ENCODE measurements around the gene TRIM37.

The TRIM37 gene

GRCh38 chr17:59028328-59028727, 78.4 kb downstream of the TRIM37 start:
- no peak overlapping the region for H3K27ac ChIP-seq (ENCODE audit: low read length)
- peaks cover 8 to 18% of the 10 kb centered on the region in 2 donors for H3K36me3 ChIP-seq (ENCODE audit: control insufficient read depth in 1 of 2, insufficient read depth in 2 of 2, low read length in 2 of 2)
- no peak overlapping the region for H3K4me3 ChIP-seq (ENCODE audit: low read depth in 1 of 2, low read length in 2 of 2)
- no peaks in the 10 kb centered on the region for H3K9me3 ChIP-seq (ENCODE audit: control insufficient read depth in 1 of 2, low read length in 2 of 2)
- peaks cover 0 to 6% of the 10 kb centered on the region in 2 donors for H3K4me1 ChIP-seq (ENCODE audit: control insufficient read depth in 1 of 2, insufficient read depth in 2 of 2, low read length in 2 of 2)
- H3K27me3 ChIP-seq (ENCODE audit: low read depth, low read length): no peaks in the 10 kb centered on the region

- peaks cover 8 to 17% of the 10 kb centered on the region in 2 donors for H3K36me3 ChIP-seq (ENCODE audit: control insufficient read depth in 1 of 2, insufficient read depth in 2 of 2, low read length in 2 of 2)
- no peak overlapping the region for H3K4me3 ChIP-seq (ENCODE audit: low read depth in 1 of 2, low read length in 2 of 2)
- H3K4me1 ChIP-seq (ENCODE audit: control insufficient read depth in 1 of 2, insufficient read depth in 2 of 2, low read length in 2 of 2): peaks cover 0 to 6% of the 10 kb centered on the region in 2 donors
- no peaks in the 10 kb centered on the region for H3K9me3 ChIP-seq (ENCODE audit: control insufficient read depth in 1 of 2, low read length in 2 of 2)
- H3K27ac ChIP-seq (ENCODE audit: low read length): no peak overlapping the region
- H3K27me3 ChIP-seq (ENCODE audit: low read depth, low read length): no peaks in the 10 kb centered on the region
Observed at GRCh38 chr17:59027750-59028149, 78.9 kb downstream of the TRIM37 start.

GRCh38 chr17:59026176-59026939, 80.3 kb downstream of the TRIM37 start:
- Histone ChIP-seq H3K27ac (ENCODE audit: low read length) (no peak overlapping the region), H3K4me3 (ENCODE audit: low read depth in 1 of 2, low read length in 2 of 2) (no peak overlapping the region), H3K27me3 (ENCODE audit: low read depth, low read length) (no peaks in the 10 kb centered on the region), H3K4me1 (ENCODE audit: control insufficient read depth in 1 of 2, insufficient read depth in 2 of 2, low read length in 2 of 2) (peaks cover 0 to 6% of the 10 kb centered on the region in 2 donors), H3K9me3 (ENCODE audit: control insufficient read depth in 1 of 2, low read length in 2 of 2) (no peaks in the 10 kb centered on the region), H3K36me3 (ENCODE audit: control insufficient read depth in 1 of 2, insufficient read depth in 2 of 2, low read length in 2 of 2) (peaks cover 2 to 13% of the 10 kb centered on the region in 2 donors)

GRCh38 chr17:59024916-59025315, 81.8 kb downstream of the TRIM37 start:
- Histone ChIP-seq H3K9me3 (ENCODE audit: control insufficient read depth in 1 of 2, low read length in 2 of 2) (no peaks in the 10 kb centered on the region), H3K27me3 (ENCODE audit: low read depth, low read length) (no peaks in the 10 kb centered on the region), H3K27ac (ENCODE audit: low read length) (no peak overlapping the region), H3K36me3 (ENCODE audit: control insufficient read depth in 1 of 2, insufficient read depth in 2 of 2, low read length in 2 of 2) (peaks cover 0 to 13% of the 10 kb centered on the region in 2 donors), H3K4me1 (ENCODE audit: control insufficient read depth in 1 of 2, insufficient read depth in 2 of 2, low read length in 2 of 2) (peaks cover 0 to 6% of the 10 kb centered on the region in 2 donors), H3K4me3 (ENCODE audit: low read depth in 1 of 2, low read length in 2 of 2) (no peak overlapping the region)

GRCh38 chr17:59018019-59018418, 88.7 kb downstream of the TRIM37 start:
- no peak overlapping the region for H3K4me3 ChIP-seq (ENCODE audit: low read depth in 1 of 2, low read length in 2 of 2)
- no peaks in the 10 kb centered on the region for H3K4me1 ChIP-seq (ENCODE audit: control insufficient read depth in 1 of 2, insufficient read depth in 2 of 2, low read length in 2 of 2)
- H3K27ac ChIP-seq (ENCODE audit: low read length): no peak overlapping the region
- no peaks in the 10 kb centered on the region for H3K27me3 ChIP-seq (ENCODE audit: low read depth, low read length)
- peaks cover 0 to 4% of the 10 kb centered on the region in 2 donors for H3K36me3 ChIP-seq (ENCODE audit: control insufficient read depth in 1 of 2, insufficient read depth in 2 of 2, low read length in 2 of 2)
- no peaks in the 10 kb centered on the region for H3K9me3 ChIP-seq (ENCODE audit: control insufficient read depth in 1 of 2, low read length in 2 of 2)

- Histone ChIP-seq H3K27me3 (ENCODE audit: low read depth, low read length) (no peaks in the 10 kb centered on the region), H3K9me3 (ENCODE audit: control insufficient read depth in 1 of 2, low read length in 2 of 2) (no peaks in the 10 kb centered on the region), H3K27ac (ENCODE audit: low read length) (no peak overlapping the region), H3K4me1 (ENCODE audit: control insufficient read depth in 1 of 2, insufficient read depth in 2 of 2, low read length in 2 of 2) (no peaks in the 10 kb centered on the region), H3K4me3 (ENCODE audit: low read depth in 1 of 2, low read length in 2 of 2) (no peak overlapping the region), H3K36me3 (ENCODE audit: control insufficient read depth in 1 of 2, insufficient read depth in 2 of 2, low read length in 2 of 2) (peaks cover 4 to 8% of the 10 kb centered on the region in 2 donors)
Observed at GRCh38 chr17:59011975-59012374, 94.7 kb downstream of the TRIM37 start.

GRCh38 chr17:59010026-59010425, 96.7 kb downstream of the TRIM37 start:
- Histone ChIP-seq H3K4me3 (ENCODE audit: low read depth in 1 of 2, low read length in 2 of 2) (no peak overlapping the region), H3K9me3 (ENCODE audit: control insufficient read depth in 1 of 2, low read length in 2 of 2) (no peaks in the 10 kb centered on the region), H3K27ac (ENCODE audit: low read length) (no peak overlapping the region), H3K27me3 (ENCODE audit: low read depth, low read length) (no peaks in the 10 kb centered on the region), H3K36me3 (ENCODE audit: control insufficient read depth in 1 of 2, insufficient read depth in 2 of 2, low read length in 2 of 2) (peaks cover 0 to 8% of the 10 kb centered on the region in 2 donors), H3K4me1 (ENCODE audit: control insufficient read depth in 1 of 2, insufficient read depth in 2 of 2, low read length in 2 of 2) (no peaks in the 10 kb centered on the region)

GRCh38 chr17:59008737-59009136, 97.9 kb downstream of the TRIM37 start:
- no peak overlapping the region for H3K27ac ChIP-seq (ENCODE audit: low read length)

GRCh38 chr17:59007995-59008394, 98.7 kb downstream of the TRIM37 start:
- Histone ChIP-seq H3K4me3 (ENCODE audit: low read depth in 1 of 2, low read length in 2 of 2) (no peak overlapping the region), H3K27me3 (ENCODE audit: low read depth, low read length) (no peaks in the 10 kb centered on the region), H3K27ac (ENCODE audit: low read length) (no peak overlapping the region), H3K9me3 (ENCODE audit: control insufficient read depth in 1 of 2, low read length in 2 of 2) (no peaks in the 10 kb centered on the region), H3K4me1 (ENCODE audit: control insufficient read depth in 1 of 2, insufficient read depth in 2 of 2, low read length in 2 of 2) (no peaks in the 10 kb centered on the region), H3K36me3 (ENCODE audit: control insufficient read depth in 1 of 2, insufficient read depth in 2 of 2, low read length in 2 of 2) (peaks cover 0 to 8% of the 10 kb centered on the region in 2 donors)

More at GRCh38 chr17:59008737-59009136, 97.9 kb downstream of the TRIM37 start:
- no peaks in the 10 kb centered on the region for H3K27me3 ChIP-seq (ENCODE audit: low read depth, low read length)
- no peaks in the 10 kb centered on the region for H3K4me1 ChIP-seq (ENCODE audit: control insufficient read depth in 1 of 2, insufficient read depth in 2 of 2, low read length in 2 of 2)
- peaks cover 0 to 8% of the 10 kb centered on the region in 2 donors for H3K36me3 ChIP-seq (ENCODE audit: control insufficient read depth in 1 of 2, insufficient read depth in 2 of 2, low read length in 2 of 2)
- H3K4me3 ChIP-seq (ENCODE audit: low read depth in 1 of 2, low read length in 2 of 2): no peak overlapping the region
- H3K9me3 ChIP-seq (ENCODE audit: control insufficient read depth in 1 of 2, low read length in 2 of 2): no peaks in the 10 kb centered on the region

- no peak overlapping the region for H3K4me3 ChIP-seq (ENCODE audit: low read depth in 1 of 2, low read length in 2 of 2)
- no peaks in the 10 kb centered on the region for H3K4me1 ChIP-seq (ENCODE audit: control insufficient read depth in 1 of 2, insufficient read depth in 2 of 2, low read length in 2 of 2)
- peaks cover 0 to 3% of the 10 kb centered on the region in 2 donors for H3K36me3 ChIP-seq (ENCODE audit: control insufficient read depth in 1 of 2, insufficient read depth in 2 of 2, low read length in 2 of 2)
- H3K27me3 ChIP-seq (ENCODE audit: low read depth, low read length): no peaks in the 10 kb centered on the region
- H3K27ac ChIP-seq (ENCODE audit: low read length): no peak overlapping the region
- no peaks in the 10 kb centered on the region for H3K9me3 ChIP-seq (ENCODE audit: control insufficient read depth in 1 of 2, low read length in 2 of 2)
Observed at GRCh38 chr17:59004338-59005111, 102.2 kb downstream of the TRIM37 start.

GRCh38 chr17:59003860-59004259, 102.8 kb downstream of the TRIM37 start:
- no peak overlapping the region for H3K27ac ChIP-seq (ENCODE audit: low read length)
- H3K4me3 ChIP-seq (ENCODE audit: low read depth in 1 of 2, low read length in 2 of 2): no peak overlapping the region
- H3K4me1 ChIP-seq (ENCODE audit: control insufficient read depth in 1 of 2, insufficient read depth in 2 of 2, low read length in 2 of 2): no peaks in the 10 kb centered on the region
- no peaks in the 10 kb centered on the region for H3K9me3 ChIP-seq (ENCODE audit: control insufficient read depth in 1 of 2, low read length in 2 of 2)
- H3K36me3 ChIP-seq (ENCODE audit: control insufficient read depth in 1 of 2, insufficient read depth in 2 of 2, low read length in 2 of 2): peaks cover 3% of the 10 kb centered on the region in 2 donors
- no peaks in the 10 kb centered on the region for H3K27me3 ChIP-seq (ENCODE audit: low read depth, low read length)
